ENCODE measurements around the gene SAE1. TPM values are rescaled to one million over a fixed set of nuclear protein-coding genes. Genes with fewer than 3 reads are reported as not detected.

Gene SAE1
- total RNA-seq, 1 experiment from 2014 or later: 140 TPM

DNA sequence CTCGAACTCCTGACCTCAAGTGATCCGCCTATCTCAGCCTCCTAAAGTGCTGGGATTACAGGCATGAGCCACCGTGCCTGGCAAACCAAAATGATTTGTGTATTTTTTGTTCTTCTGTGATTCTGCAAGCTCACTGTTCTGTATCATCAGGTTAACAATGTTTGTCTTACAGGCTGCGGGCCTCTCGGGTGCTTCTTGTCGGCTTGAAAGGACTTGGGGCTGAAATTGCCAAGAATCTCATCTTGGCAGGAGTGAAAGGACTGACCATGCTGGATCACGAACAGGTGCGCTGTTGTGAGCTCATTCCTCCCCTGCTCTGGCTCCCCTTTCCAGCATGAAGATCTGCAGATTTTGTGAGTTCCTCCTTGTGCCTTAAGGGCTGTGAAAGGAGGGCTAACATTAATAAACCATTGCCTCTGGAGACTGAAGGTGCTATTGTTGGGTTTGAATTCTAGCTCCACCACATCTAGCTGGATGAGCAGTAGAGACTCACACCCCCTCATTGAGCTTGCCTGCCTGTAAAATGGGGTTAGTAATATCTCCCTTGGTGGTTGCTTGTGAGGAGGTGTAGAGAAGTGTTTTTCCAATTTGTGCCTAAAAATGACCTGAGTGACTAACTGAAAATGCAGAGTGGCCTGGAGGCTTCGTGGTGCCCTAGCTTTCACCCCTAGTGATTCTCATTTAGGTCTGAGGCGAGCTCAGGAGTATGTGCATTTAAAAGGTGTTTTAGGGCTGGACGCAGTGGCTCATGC is 12.9 kb downstream of the SAE1 start:
- DNase-seq (ENCODE audit: low read depth, low spot score) (no peak), ATAC-seq (no peak)
- Histone ChIP-seq H3K4me1 (ENCODE audit: control insufficient read depth, insufficient read depth, low read length) (peaks cover 6% of the 10 kb centered on the region), H3K9me3 (ENCODE audit: control insufficient read depth, insufficient read depth, low read depth, low read length) (no peaks in the 10 kb centered on the region), H3K36me3 (ENCODE audit: control insufficient read depth, insufficient read depth, low read length) (peaks cover 3% of the 10 kb centered on the region; the same call in 1 of the 2 replicates), H3K27ac (ENCODE audit: low read length) (no peak overlapping the region), H3K4me3 (ENCODE audit: low read depth in 2 of 2, low read length in 2 of 2) (no peak overlapping the region), H3K27me3 (ENCODE audit: control insufficient read depth, insufficient read depth, low read length) (no peaks in the 10 kb centered on the region)
- in situ Hi-C loops (cut with HindIII; ENCODE audit: low pct_unique_long_range_greater_than_20kb, low sequenced_read_pairs) (no loop called here), intact Hi-C loops (cut with micrococcal nuclease; ENCODE audit: unreplicated experiment) (no loop called here)
- POLR2A ChIA-PET: no interaction called here
- no TSS peak for BruUV-seq (replicated peaks)
- TF ChIP-seq, protein P1, sequence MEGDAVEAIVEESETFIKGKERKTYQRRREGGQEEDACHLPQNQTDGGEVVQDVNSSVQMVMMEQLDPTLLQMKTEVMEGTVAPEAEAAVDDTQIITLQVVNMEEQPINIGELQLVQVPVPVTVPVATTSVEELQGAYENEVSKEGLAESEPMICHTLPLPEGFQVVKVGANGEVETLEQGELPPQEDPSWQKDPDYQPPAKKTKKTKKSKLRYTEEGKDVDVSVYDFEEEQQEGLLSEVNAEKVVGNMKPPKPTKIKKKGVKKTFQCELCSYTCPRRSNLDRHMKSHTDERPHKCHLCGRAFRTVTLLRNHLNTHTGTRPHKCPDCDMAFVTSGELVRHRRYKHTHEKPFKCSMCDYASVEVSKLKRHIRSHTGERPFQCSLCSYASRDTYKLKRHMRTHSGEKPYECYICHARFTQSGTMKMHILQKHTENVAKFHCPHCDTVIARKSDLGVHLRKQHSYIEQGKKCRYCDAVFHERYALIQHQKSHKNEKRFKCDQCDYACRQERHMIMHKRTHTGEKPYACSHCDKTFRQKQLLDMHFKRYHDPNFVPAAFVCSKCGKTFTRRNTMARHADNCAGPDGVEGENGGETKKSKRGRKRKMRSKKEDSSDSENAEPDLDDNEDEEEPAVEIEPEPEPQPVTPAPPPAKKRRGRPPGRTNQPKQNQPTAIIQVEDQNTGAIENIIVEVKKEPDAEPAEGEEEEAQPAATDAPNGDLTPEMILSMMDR (IDR thresholded peaks at IDR 0.05): no peak
- TF ChIP-seq SIN3A (IDR thresholded peaks at IDR 0.05; ENCODE audit: borderline replicate concordance, insufficient read depth, low read depth, low read length): no peak
- no peak for TF ChIP-seq POLR2AphosphoS5 (IDR thresholded peaks at IDR 0.05; ENCODE audit: low read depth, low read length)
- TF ChIP-seq TCF7L2 (IDR thresholded peaks at IDR 0.05; ENCODE audit: low read depth, low read length): no peak
- TF ChIP-seq, protein P2, sequence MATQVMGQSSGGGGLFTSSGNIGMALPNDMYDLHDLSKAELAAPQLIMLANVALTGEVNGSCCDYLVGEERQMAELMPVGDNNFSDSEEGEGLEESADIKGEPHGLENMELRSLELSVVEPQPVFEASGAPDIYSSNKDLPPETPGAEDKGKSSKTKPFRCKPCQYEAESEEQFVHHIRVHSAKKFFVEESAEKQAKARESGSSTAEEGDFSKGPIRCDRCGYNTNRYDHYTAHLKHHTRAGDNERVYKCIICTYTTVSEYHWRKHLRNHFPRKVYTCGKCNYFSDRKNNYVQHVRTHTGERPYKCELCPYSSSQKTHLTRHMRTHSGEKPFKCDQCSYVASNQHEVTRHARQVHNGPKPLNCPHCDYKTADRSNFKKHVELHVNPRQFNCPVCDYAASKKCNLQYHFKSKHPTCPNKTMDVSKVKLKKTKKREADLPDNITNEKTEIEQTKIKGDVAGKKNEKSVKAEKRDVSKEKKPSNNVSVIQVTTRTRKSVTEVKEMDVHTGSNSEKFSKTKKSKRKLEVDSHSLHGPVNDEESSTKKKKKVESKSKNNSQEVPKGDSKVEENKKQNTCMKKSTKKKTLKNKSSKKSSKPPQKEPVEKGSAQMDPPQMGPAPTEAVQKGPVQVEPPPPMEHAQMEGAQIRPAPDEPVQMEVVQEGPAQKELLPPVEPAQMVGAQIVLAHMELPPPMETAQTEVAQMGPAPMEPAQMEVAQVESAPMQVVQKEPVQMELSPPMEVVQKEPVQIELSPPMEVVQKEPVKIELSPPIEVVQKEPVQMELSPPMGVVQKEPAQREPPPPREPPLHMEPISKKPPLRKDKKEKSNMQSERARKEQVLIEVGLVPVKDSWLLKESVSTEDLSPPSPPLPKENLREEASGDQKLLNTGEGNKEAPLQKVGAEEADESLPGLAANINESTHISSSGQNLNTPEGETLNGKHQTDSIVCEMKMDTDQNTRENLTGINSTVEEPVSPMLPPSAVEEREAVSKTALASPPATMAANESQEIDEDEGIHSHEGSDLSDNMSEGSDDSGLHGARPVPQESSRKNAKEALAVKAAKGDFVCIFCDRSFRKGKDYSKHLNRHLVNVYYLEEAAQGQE (IDR thresholded peaks at IDR 0.05; ENCODE audit: insufficient read depth in 1 of 2, low read depth in 2 of 2, low read length in 1 of 2): no peak
- CTCF ChIA-PET: no interaction called here

DNA sequence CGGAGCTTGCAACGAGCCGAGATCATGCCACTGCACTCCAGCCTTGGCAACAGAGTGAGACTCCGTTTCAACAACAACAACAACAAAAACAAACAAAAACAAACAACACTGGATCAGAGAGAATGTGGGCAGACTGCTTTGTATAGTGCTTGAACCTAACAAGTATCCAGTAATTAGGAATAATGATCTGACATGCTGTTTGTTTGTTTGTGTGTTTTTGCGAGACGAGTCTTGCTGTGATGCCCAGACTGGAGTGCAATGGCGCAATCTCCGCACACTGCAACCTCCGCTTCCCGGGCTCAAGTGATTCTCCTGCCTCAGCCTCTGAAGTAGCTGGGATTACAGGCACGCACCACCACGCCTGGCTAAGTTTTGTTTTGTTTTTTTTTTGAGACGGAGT is 14.0 kb downstream of the SAE1 start:
- DNase-seq (ENCODE audit: low read depth, low spot score): no peak
- no peak overlapping the region for H3K27ac ChIP-seq (ENCODE audit: low read length)
- H3K4me1 ChIP-seq (ENCODE audit: control insufficient read depth, insufficient read depth, low read length): peaks cover 6% of the 10 kb centered on the region
- no peaks in the 10 kb centered on the region for H3K9me3 ChIP-seq (ENCODE audit: control insufficient read depth, insufficient read depth, low read depth, low read length)
- in situ Hi-C loops (cut with HindIII; ENCODE audit: low pct_unique_long_range_greater_than_20kb, low sequenced_read_pairs) (no loop called here), intact Hi-C loops (cut with micrococcal nuclease; ENCODE audit: unreplicated experiment) (loop anchor here (5.0 kb wide), 1 partner anchor 103 kb away; no protein-coding TSS in a partner anchor)
- no peak for ATAC-seq
- ChIA-PET POLR2A (interaction anchor here (0.6 kb wide), 1 partner anchor 27 kb away, joined by 5 read pairs; no protein-coding TSS in a partner anchor), CTCF (no interaction called here)
- no peaks in the 10 kb centered on the region for H3K27me3 ChIP-seq (ENCODE audit: control insufficient read depth, insufficient read depth, low read length)
- H3K36me3 ChIP-seq (ENCODE audit: control insufficient read depth, insufficient read depth, low read length): peaks cover 3% of the 10 kb centered on the region; the same call in 1 of the 2 replicates
- no peak for TF ChIP-seq SIN3A (IDR thresholded peaks at IDR 0.05; ENCODE audit: borderline replicate concordance, insufficient read depth, low read depth, low read length)
- TF ChIP-seq, protein P2 (IDR thresholded peaks at IDR 0.05; ENCODE audit: insufficient read depth in 1 of 2, low read depth in 2 of 2, low read length in 1 of 2): no peak
- TF ChIP-seq POLR2AphosphoS5 (IDR thresholded peaks at IDR 0.05; ENCODE audit: low read depth, low read length): no peak
- no peak for TF ChIP-seq TCF7L2 (IDR thresholded peaks at IDR 0.05; ENCODE audit: low read depth, low read length)
- TF ChIP-seq, protein P1 (IDR thresholded peaks at IDR 0.05): no peak
- H3K4me3 ChIP-seq (ENCODE audit: low read depth in 2 of 2, low read length in 2 of 2): no peak overlapping the region
- BruUV-seq (replicated peaks): no TSS peak

Measured in Panc1 (cell line).